Vagina (tissue), 2 donors: ENCODE measurements around the gene TNK1. TPM values are rescaled to one million over a fixed set of nuclear protein-coding genes. Genes with fewer than 3 reads are reported as not detected.

ENCODE experiments used
- DNase-seq, 2 donors: peaks; one replicate each; pipeline ENCODE4 v3.0.0-alpha.2; 2017; ENCODE audit errors: extremely low spot score in 2 of 2
- H3K27ac ChIP-seq: fragments of 200-600 bp; sonication (generic); one replicate; pipeline ENCODE4 v1.5.1; 2019
- H3K27me3 ChIP-seq: fragments of 200-600 bp; sonication (generic); one replicate; pipeline ENCODE4 v1.5.1; 2019
- H3K36me3 ChIP-seq, 2 donors: fragments of 200-600 bp; sonication (generic); one replicate each; pipeline ENCODE4 v1.5.1; 2017 to 2019
- H3K4me1 ChIP-seq: fragments of 200-600 bp; sonication (generic); one replicate; pipeline ENCODE4 v1.5.1; 2019
- H3K4me3 ChIP-seq, 2 donors: fragments of 200-600 bp; sonication (generic); 1 replicate in 1 of 2; 2 replicates in 1 of 2; pipeline ENCODE4 v1.5.1; 2016 to 2019
- H3K9me3 ChIP-seq: fragments of 200-600 bp; sonication (generic); one replicate; pipeline ENCODE4 v1.5.1; 2019
- POLR2A ChIP-seq, 2 donors: fragments of 450-650 bp; IDR thresholded peaks; one replicate each; pipeline ENCODE4 v1.6.1; 2017; ENCODE audit warnings: antibody characterized with exemption in 2 of 2, mild to moderate bottlenecking in 2 of 2, moderate library complexity in 2 of 2
- POLR2AphosphoS5 ChIP-seq, 2 donors: sonication (generic); formaldehyde crosslinking; IDR thresholded peaks; one replicate each; pipeline ENCODE4 v1.9.0; 2017; ENCODE audit warnings: antibody characterized with exemption in 2 of 2, mild to moderate bottlenecking in 2 of 2, low read depth in 1 of 2; ENCODE audit not compliant: insufficient read depth in 1 of 2
- intact Hi-C: fragments of 100-400 bp; cut with DNase I; formaldehyde crosslinking; loops from one replicate; pipeline ENCODE4 v1.15.1; 2023
- total RNA-seq: library from RNA; depleted of rRNA; stranded (reverse); fragments of >200 nt; gene quantifications from one replicate; pipeline ENCODE4 v1.2.3, GENCODE V29; 2016
- TF ChIP-seq, protein P1 (sequence below), 3 experiments: fragments of 450-650 bp in 2 of 3; fragments of 200-600 bp in 1 of 3; sonication (generic) in 1 of 3; IDR thresholded peaks; one replicate each; pipeline ENCODE4 v1.5.1; 2017 to 2019; ENCODE audit warnings: antibody characterized with exemption in 3 of 3, mild to moderate bottlenecking in 2 of 3, moderate library complexity in 2 of 3

Gene TNK1
- total RNA-seq, 1 donor from 2014 or later, result 10.1 TPM

DNA sequence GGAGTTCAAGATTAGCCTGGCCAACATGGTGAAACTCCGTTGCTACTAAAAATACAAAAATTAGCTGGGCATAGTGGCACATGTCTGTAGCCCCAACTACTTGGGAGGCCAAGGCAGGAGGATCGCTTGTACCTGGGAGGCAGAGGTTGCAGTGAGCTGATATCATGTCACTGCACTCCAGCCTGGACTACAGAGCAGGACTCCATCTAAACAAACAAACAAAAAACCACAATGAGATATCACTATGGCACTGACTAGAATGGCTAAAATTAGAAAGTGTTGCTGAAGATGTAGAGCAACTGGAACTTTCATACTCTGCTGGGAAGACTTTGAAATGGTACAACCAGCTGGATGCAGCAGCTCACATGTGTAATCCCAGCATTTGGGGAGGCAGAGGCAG is 6.5 kb upstream of the TNK1 start:
- intact Hi-C loops, result no loop called here
- H3K9me3 ChIP-seq, result no peaks in the 10 kb centered on the region
- no peaks in the 10 kb centered on the region for H3K36me3 ChIP-seq
- no peaks in the 10 kb centered on the region for H3K4me1 ChIP-seq
- TF ChIP-seq POLR2AphosphoS5 (IDR thresholded peaks at IDR 0.05; ENCODE audit: insufficient read depth in 1 of 2, low read depth in 1 of 2) (no peak), POLR2A (IDR thresholded peaks at IDR 0.05) (no peak)
- TF ChIP-seq, protein P1, sequence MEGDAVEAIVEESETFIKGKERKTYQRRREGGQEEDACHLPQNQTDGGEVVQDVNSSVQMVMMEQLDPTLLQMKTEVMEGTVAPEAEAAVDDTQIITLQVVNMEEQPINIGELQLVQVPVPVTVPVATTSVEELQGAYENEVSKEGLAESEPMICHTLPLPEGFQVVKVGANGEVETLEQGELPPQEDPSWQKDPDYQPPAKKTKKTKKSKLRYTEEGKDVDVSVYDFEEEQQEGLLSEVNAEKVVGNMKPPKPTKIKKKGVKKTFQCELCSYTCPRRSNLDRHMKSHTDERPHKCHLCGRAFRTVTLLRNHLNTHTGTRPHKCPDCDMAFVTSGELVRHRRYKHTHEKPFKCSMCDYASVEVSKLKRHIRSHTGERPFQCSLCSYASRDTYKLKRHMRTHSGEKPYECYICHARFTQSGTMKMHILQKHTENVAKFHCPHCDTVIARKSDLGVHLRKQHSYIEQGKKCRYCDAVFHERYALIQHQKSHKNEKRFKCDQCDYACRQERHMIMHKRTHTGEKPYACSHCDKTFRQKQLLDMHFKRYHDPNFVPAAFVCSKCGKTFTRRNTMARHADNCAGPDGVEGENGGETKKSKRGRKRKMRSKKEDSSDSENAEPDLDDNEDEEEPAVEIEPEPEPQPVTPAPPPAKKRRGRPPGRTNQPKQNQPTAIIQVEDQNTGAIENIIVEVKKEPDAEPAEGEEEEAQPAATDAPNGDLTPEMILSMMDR (IDR thresholded peaks at IDR 0.05), result no peak
- no peak overlapping the region for H3K27ac ChIP-seq
- no peak for DNase-seq
- H3K27me3 ChIP-seq, result no peaks in the 10 kb centered on the region
- H3K4me3 ChIP-seq, result no peak overlapping the region

DNA sequence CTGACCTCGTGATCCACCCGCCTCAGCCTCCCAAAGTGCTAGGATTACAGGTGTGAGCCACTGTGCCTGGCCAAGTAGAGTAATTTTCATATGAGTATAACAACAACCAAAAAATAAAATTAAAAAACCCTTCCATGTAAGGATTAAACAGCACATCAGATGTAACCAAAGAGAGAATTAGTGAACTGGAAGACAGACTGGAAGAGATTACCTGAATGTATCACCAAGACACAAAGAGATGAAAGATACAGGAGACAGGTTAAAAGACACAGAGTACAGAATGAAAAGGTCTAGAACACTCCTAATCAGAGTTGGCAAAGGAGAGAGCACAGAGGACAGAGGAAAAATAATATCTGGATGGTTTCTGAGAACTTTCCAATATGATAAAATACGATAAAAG is 1.8 kb upstream of the TNK1 start:
- Histone ChIP-seq H3K9me3 (no peaks in the 10 kb centered on the region), H3K4me1 (peaks cover 32% of the 10 kb centered on the region), H3K36me3 (no peaks in the 10 kb centered on the region), H3K27ac (no peak overlapping the region), H3K4me3 (no peak overlapping the region), H3K27me3 (no peaks in the 10 kb centered on the region)
- intact Hi-C loops, result no loop called here
- TF ChIP-seq, protein P1 (IDR thresholded peaks at IDR 0.05), result no peak
- TF ChIP-seq POLR2A (IDR thresholded peaks at IDR 0.05), result no peak
- TF ChIP-seq POLR2AphosphoS5 (IDR thresholded peaks at IDR 0.05; ENCODE audit: insufficient read depth in 1 of 2, low read depth in 1 of 2), result no peak
- no peak for DNase-seq

DNA sequence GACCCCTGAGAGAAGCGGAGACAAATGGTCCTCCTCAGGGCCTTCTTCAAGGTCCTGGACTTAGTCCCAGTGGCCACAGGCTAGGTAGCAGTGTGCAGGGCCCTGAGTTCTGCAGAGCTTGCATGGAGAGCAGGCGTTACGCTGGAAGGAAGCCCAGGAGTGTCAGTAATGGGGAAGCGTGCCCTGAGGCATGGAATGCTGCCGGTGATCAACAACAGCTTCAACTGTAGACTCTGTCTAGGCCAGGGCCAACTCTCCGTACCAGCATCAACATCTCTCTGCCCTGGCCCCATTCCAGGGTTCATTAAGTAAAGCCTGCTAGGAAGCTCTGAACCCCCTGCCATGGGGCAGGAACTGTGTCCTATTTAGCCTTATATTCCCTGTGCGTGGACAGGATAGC is 568 bp upstream of the TNK1 start:
- Histone ChIP-seq H3K36me3 (no peaks in the 10 kb centered on the region), H3K27me3 (no peaks in the 10 kb centered on the region), H3K4me3 (peak overlapping the region; percentile 57 to 61), H3K4me1 (peaks cover 39% of the 10 kb centered on the region), H3K9me3 (no peaks in the 10 kb centered on the region), H3K27ac (peak overlapping the region; percentile 59)
- intact Hi-C loops, result no loop called here
- DNase-seq, result no peak
- TF ChIP-seq, protein P1 (IDR thresholded peaks at IDR 0.05), result no peak
- TF ChIP-seq POLR2A (IDR thresholded peaks at IDR 0.05) (no peak), POLR2AphosphoS5 (IDR thresholded peaks at IDR 0.05; ENCODE audit: insufficient read depth in 1 of 2, low read depth in 1 of 2) (no peak)

DNA sequence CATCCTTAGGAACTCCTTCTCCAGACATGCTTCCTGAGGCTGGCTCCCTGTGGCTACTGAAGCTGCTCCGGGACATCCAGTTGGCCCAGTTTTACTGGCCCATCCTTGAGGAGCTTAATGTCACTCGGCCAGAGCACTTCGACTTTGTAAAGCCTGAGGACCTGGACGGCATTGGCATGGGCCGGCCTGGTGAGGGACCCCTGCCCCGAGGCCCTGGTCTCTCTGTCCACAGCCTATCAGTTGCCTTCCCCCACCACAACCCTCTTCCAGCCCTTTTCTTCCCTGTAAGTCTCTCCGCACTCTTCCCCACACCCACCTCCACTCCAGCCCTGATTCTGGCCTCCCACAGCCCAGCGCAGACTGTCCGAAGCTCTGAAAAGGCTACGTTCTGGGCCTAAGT is 2.0 kb downstream of the TNK1 start:
- Histone ChIP-seq H3K36me3 (no peaks in the 10 kb centered on the region), H3K9me3 (no peaks in the 10 kb centered on the region), H3K27ac (no peak overlapping the region), H3K4me1 (peaks cover 39% of the 10 kb centered on the region), H3K4me3 (no peak overlapping the region), H3K27me3 (no peaks in the 10 kb centered on the region)
- TF ChIP-seq POLR2A (IDR thresholded peaks at IDR 0.05) (no peak), POLR2AphosphoS5 (IDR thresholded peaks at IDR 0.05; ENCODE audit: insufficient read depth in 1 of 2, low read depth in 1 of 2) (no peak)
- TF ChIP-seq, protein P1 (IDR thresholded peaks at IDR 0.05), result no peak
- no peak for DNase-seq
- intact Hi-C loops, result no loop called here

DNA sequence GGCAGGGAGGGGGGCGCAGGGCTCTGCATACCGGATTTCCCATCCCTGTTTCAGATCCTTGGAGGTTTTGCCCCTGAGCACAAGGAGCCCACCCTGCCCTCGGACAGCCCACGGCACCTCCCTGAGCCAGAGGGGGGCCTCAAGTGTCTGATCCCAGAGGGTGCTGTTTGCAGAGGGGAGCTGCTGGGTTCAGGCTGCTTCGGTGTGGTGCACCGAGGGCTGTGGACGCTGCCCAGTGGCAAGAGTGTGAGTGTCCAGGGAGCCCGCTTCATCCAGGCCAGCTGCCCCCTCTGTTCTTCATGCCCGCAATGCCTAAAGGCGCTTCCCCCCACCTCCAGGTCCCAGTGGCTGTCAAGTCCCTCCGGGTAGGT is 2.5 kb downstream of the TNK1 start:
- Histone ChIP-seq H3K4me3 (peak overlapping the region; percentile 44 to 53), H3K27me3 (no peaks in the 10 kb centered on the region), H3K27ac (peak overlapping the region; percentile 67), H3K4me1 (peaks cover 39% of the 10 kb centered on the region), H3K9me3 (no peaks in the 10 kb centered on the region), H3K36me3 (no peaks in the 10 kb centered on the region)
- DNase-seq, result no peak
- intact Hi-C loops, result no loop called here
- no peak for TF ChIP-seq POLR2AphosphoS5 (IDR thresholded peaks at IDR 0.05; ENCODE audit: insufficient read depth in 1 of 2, low read depth in 1 of 2)
- TF ChIP-seq, protein P1 (IDR thresholded peaks at IDR 0.05), result no peak
- TF ChIP-seq POLR2A (IDR thresholded peaks at IDR 0.05), result no peak
